Progenitor cell of endocrine pancreas (in vitro differentiated cells): ENCODE measurements around the gene COMMD7. TPM values are rescaled to one million over a fixed set of nuclear protein-coding genes. Genes with fewer than 3 reads are reported as not detected.

Source experiments
- DNase-seq: peaks from one replicate; pipeline ENCODE4 v3.0.0; 2021; ENCODE audit warnings: low spot score; ENCODE audit not compliant: unreplicated experiment
- H3K27ac Mint-ChIP-seq: 2 replicates; pipeline ENCODE4 v1.8.0; 2021; ENCODE audit warnings: mild to moderate bottlenecking, moderate library complexity, mixed read lengths
- H3K27me3 Mint-ChIP-seq: 2 replicates; pipeline ENCODE4 v1.8.0; 2021; ENCODE audit warnings: mixed read lengths
- H3K36me3 Mint-ChIP-seq: 2 replicates; pipeline ENCODE4 v1.8.0; 2022; ENCODE audit warnings: mixed read lengths; ENCODE audit not compliant: insufficient read depth
- H3K4me1 Mint-ChIP-seq: 2 replicates; pipeline ENCODE4 v1.8.0; 2021; ENCODE audit warnings: low read depth, mixed read lengths
- H3K4me3 Mint-ChIP-seq: 2 replicates; pipeline ENCODE4 v1.8.0; 2021; ENCODE audit warnings: low read depth, mild to moderate bottlenecking, moderate library complexity, mixed read lengths
- H3K9me3 Mint-ChIP-seq: 2 replicates; pipeline ENCODE4 v1.8.0; 2021; ENCODE audit warnings: low read depth, mixed read lengths
- total RNA-seq: library from RNA; stranded (reverse); gene quantifications from 2 replicates; pipeline ENCODE4 v1.2.1, GENCODE V29; 2021
- TF ChIP-seq, protein P1 (sequence below): fragments of 200-600 bp; sonication (generic); IDR thresholded peaks from one replicate; pipeline ENCODE4 v1.5.0; 2021; ENCODE audit warnings: antibody characterized with exemption, mild to moderate bottlenecking; ENCODE audit not compliant: unreplicated experiment

The COMMD7 gene
- total RNA-seq, 1 donor from 2014 or later: 70.1 TPM

DNA sequence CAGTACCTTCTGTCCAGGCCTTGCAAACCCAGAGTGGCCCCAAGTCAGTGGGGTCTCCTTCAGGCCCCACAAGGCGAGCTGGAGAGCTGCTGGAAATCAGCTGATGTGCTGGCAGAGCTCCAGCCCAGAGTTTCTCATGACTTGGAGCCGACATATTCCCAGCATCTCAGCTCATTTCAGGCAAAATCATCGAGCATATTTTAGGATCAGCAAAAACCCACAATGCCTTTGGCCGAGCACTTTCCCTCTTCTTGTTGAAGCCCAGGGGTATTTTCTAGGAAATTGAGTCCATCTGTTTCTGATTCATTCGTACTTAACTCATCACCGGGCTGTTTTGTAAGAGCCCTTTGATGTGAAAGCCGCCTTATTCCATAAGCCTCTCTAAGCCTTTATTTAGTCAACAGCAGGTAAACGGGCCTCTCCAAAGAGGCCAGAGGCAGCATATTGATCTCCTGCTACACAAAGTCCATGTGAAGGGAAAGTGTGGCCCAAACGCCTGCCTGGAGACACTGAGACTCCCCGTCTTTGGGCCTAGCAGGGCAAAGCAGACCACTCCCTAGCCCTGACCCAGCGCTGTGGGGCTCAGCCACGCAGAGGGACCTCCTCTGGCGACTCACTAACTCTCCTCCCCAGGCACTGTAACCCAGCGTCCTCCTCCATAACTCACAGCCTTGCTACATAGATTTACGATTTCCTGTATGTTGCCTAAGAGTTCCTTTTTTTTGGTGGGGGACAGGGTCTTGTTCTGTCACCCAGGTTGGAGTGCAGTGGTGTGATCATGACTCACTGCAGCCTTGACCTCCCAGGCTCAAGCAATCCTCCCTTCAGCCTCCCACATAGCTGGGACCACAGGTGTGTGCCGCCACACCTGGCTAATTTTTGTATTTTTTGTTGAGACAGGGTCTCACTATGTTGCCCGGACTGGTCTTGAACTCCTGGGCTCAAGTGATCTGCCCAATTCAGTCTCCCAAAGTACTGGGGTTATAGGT lies 57.4 kb downstream of the COMMD7 start:
- H3K4me1 Mint-ChIP-seq: peaks cover 14% of the 10 kb centered on the region
- TF ChIP-seq, protein P1, sequence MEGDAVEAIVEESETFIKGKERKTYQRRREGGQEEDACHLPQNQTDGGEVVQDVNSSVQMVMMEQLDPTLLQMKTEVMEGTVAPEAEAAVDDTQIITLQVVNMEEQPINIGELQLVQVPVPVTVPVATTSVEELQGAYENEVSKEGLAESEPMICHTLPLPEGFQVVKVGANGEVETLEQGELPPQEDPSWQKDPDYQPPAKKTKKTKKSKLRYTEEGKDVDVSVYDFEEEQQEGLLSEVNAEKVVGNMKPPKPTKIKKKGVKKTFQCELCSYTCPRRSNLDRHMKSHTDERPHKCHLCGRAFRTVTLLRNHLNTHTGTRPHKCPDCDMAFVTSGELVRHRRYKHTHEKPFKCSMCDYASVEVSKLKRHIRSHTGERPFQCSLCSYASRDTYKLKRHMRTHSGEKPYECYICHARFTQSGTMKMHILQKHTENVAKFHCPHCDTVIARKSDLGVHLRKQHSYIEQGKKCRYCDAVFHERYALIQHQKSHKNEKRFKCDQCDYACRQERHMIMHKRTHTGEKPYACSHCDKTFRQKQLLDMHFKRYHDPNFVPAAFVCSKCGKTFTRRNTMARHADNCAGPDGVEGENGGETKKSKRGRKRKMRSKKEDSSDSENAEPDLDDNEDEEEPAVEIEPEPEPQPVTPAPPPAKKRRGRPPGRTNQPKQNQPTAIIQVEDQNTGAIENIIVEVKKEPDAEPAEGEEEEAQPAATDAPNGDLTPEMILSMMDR: no peak
- H3K36me3 Mint-ChIP-seq: no peaks in the 10 kb centered on the region
- H3K27ac Mint-ChIP-seq: peak overlapping the region; percentile 85
- no peak for DNase-seq
- no peak overlapping the region for H3K4me3 Mint-ChIP-seq
- H3K9me3 Mint-ChIP-seq: no peaks in the 10 kb centered on the region
- H3K27me3 Mint-ChIP-seq: no peaks in the 10 kb centered on the region

DNA sequence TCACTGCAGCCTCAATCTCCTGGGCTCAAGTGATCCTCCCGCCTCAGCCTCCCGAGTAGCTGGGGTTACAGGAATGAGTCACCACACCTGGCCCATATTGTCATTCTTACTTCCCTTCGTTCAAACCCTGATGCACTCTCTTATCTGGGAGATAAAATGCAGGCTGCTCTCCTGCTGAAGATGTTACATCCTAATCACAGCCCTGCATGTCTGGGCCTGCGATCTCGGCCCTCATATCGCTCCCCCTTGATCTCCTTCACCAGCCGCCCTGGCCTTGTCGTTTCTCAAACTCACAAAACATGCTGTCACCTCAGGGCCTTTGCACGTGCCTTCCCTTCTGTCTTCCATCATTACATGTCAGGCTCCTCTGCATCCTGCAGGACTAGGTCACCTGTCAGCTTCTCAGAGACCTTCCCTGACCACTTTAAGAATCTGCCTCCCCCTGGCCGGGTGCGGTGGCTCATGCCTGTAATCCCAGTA lies 60.7 kb downstream of the COMMD7 start:
- Mint-ChIP-seq H3K36me3 (no peaks in the 10 kb centered on the region), H3K9me3 (no peaks in the 10 kb centered on the region), H3K27ac (no peak overlapping the region), H3K4me1 (peaks cover 15% of the 10 kb centered on the region), H3K27me3 (no peaks in the 10 kb centered on the region), H3K4me3 (no peak overlapping the region)
- DNase-seq: no peak
- TF ChIP-seq, protein P1: no peak

DNA sequence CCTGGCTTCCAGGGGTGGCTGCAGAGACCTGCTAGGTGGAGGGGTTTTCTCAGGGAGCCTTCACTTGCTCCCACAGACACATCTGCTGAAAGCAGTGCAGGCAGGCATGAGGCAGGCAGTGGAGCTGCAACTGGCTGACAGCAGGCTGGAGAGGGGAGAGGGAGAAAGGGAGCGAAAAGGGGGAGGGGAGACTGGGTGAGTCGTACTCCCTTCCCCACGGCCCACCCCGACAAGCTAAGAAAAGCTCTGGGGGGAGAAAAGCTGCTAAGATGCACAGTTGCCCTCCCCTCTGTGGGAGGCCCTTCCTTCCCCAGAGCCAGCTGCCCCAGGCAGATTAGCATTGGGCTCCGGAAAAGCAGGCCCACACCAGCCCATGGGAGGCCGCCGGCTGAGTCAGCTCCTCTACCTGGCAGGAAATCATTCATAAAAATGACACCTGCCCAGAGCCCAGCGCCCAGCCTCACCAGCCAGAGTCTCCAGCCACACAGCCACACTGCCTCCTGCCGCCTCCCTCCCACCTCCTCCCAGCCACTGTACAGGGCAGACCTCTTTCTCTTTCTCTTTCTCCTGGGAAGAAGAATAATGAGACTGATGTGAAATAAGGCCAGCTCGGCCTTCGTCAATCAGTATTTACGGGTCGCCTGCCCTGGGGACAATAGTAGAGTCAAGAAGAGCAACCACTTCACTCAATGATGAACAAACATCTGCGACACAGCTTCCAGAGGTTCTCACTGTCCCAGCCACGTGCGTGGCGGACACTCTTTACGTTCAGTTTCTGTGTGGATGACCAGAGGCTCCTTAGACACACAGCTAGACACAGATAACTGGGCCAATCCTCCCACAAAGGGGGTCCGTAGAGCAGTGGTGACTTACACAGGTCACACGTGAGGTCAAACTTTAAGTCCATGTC lies 61.8 kb downstream of the COMMD7 start:
- H3K4me3 Mint-ChIP-seq: no peak overlapping the region
- H3K9me3 Mint-ChIP-seq: no peaks in the 10 kb centered on the region

DNA sequence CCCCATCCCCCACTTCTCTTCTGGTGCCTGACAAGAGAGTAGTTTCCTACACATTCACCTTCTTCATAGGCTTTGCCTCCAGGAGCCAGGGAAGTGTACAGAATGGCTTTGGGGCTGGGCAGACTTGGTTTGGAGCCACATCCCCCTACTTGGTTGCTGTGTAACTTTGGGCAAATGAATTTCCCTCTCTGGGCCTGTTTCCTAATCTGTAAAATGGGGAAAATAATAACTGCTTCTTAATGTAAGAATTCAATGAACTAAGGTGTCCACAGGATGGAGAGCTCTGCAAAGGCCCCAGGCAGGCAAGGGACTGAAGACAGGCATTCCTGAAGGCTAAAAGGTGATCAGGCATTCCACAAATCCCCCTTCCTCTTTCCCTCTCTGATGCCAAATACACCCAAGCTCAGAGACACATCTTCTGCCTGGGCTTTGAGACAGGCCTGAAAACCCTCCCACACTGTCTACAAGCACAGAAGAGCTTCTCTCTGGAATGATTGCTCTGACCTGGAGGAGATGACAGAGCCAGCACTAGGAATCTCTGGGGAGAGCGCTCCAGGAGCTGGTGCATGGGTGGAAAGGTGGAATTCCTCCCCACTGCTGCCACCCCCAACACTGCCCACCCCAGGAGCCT lies 62.6 kb downstream of the COMMD7 start:
- DNase-seq: no peak
- H3K36me3 Mint-ChIP-seq: no peaks in the 10 kb centered on the region
- peaks cover 12% of the 10 kb centered on the region for H3K4me1 Mint-ChIP-seq
- H3K4me3 Mint-ChIP-seq: no peak overlapping the region
- peak overlapping the region; percentile 38 for H3K27ac Mint-ChIP-seq
- no peaks in the 10 kb centered on the region for H3K9me3 Mint-ChIP-seq
- TF ChIP-seq, protein P1: no peak
- no peaks in the 10 kb centered on the region for H3K27me3 Mint-ChIP-seq

More for the DNA sequence above, 61.8 kb downstream of the COMMD7 start:
- peak overlapping the region; percentile 43 for H3K27ac Mint-ChIP-seq
- H3K27me3 Mint-ChIP-seq: no peaks in the 10 kb centered on the region
- no peak for DNase-seq
- no peaks in the 10 kb centered on the region for H3K36me3 Mint-ChIP-seq
- peaks cover 15% of the 10 kb centered on the region for H3K4me1 Mint-ChIP-seq
- TF ChIP-seq, protein P1: no peak
